Peyer's patch (tissue), 4 donors: ENCODE results near the gene OR7G2.

Source experiments
- POLR2A ChIP-seq, 2 donors: fragments of 450-650 bp; IDR thresholded peaks; one replicate each; pipeline ENCODE4 v1.5.1; 2017; ENCODE audit warnings: antibody characterized with exemption in 2 of 2, mild to moderate bottlenecking in 2 of 2, moderate library complexity in 2 of 2
- TF ChIP-seq, protein P1 (sequence below), 6 experiments: fragments of 450-650 bp in 4 of 6; fragments of 200-600 bp in 2 of 6; sonication (generic) in 1 of 6; IDR thresholded peaks; one replicate each; pipeline ENCODE4 v1.5.1; 2017 to 2019; ENCODE audit warnings: antibody characterized with exemption in 6 of 6, mild to moderate bottlenecking in 3 of 6, moderate library complexity in 1 of 6

DNA sequence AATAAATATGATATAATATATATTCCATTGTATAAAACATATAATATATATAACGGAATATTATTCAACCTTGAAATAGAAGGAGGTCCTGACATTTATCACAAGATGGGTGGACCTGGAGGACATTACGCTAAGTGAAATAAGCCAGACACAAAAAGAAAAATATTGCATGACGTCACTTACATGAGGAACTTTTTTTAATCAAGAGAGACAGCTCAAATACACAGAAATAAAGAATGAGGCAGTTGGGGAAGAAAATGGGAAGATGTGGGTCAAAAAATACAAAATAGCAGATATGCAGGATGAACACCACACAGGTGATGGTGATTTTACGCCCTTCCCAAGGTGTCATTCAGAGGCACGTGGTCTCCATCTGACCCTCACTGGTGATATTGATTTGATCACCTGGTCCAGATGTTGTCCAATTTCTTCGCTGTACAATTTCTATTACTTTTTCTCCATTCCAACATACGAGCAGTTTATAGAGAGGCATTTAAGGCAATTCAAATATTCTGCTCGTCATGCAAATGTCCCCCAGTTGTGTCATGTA lies 32.4 kb upstream of the OR7G2 start:
- TF ChIP-seq, protein P1, sequence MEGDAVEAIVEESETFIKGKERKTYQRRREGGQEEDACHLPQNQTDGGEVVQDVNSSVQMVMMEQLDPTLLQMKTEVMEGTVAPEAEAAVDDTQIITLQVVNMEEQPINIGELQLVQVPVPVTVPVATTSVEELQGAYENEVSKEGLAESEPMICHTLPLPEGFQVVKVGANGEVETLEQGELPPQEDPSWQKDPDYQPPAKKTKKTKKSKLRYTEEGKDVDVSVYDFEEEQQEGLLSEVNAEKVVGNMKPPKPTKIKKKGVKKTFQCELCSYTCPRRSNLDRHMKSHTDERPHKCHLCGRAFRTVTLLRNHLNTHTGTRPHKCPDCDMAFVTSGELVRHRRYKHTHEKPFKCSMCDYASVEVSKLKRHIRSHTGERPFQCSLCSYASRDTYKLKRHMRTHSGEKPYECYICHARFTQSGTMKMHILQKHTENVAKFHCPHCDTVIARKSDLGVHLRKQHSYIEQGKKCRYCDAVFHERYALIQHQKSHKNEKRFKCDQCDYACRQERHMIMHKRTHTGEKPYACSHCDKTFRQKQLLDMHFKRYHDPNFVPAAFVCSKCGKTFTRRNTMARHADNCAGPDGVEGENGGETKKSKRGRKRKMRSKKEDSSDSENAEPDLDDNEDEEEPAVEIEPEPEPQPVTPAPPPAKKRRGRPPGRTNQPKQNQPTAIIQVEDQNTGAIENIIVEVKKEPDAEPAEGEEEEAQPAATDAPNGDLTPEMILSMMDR (IDR thresholded peaks at IDR 0.05) = no peak
- no peak for TF ChIP-seq POLR2A (IDR thresholded peaks at IDR 0.05)
